ENCODE measurements around the gene LRRC18. TPM values are rescaled to one million over a fixed set of nuclear protein-coding genes. Genes with fewer than 3 reads are reported as not detected.

LRRC18 gene
- total RNA-seq (not detected), polyA plus RNA-seq (under 1 TPM in 1 of 3 donors, not detected in 2; 0.15 TPM)

- Histone ChIP-seq H3K27ac (no peak within 1 kb of the TSS), H3K9me3 (no peaks in the 10 kb centered on the region), H3K4me1 (no peaks in the 10 kb centered on the region), H3K27me3 (no peaks in the 10 kb centered on the region), H3K36me3 (no peaks in the 10 kb centered on the region), H3K4me3 (no peak within 1 kb of the TSS)
- intact Hi-C loops (cut with DNase I), result no loop called here
- WGBS, 2 donors, result 94% methylated on average over 2 of the region's 2 CpGs
- no peak for TF ChIP-seq POLR2AphosphoS5 (IDR thresholded peaks at IDR 0.05)
- TF ChIP-seq POLR2A (IDR thresholded peaks at IDR 0.05), result no peak
- TF ChIP-seq EP300 (IDR thresholded peaks at IDR 0.05), result no peak
- TF ChIP-seq CTCF (IDR thresholded peaks at IDR 0.05), result no peak
- no peak for DNase-seq
These were observed at the start of gene LRRC18 for GRCh38 chr10:48939790-48940325. Gene LRRC18, minus strand, starts transcription at chr10:48939840. Its CDS starts 25,685 bp downstream, at chr10:48914155.

GRCh38 chr10:48985621-48986158 lies 46.0 kb upstream of the LRRC18 start:
- intact Hi-C loops (cut with DNase I), result loop anchor here (10.0 kb wide), 1 partner anchor 529 kb away; no protein-coding TSS in a partner anchor
- Histone ChIP-seq H3K4me1 (peaks cover 0 to 5% (median 2%) of the 10 kb centered on the region in 4 donors), H3K4me3 (no peak overlapping the region), H3K9me3 (no peaks in the 10 kb centered on the region), H3K36me3 (no peaks in the 10 kb centered on the region), H3K27me3 (no peaks in the 10 kb centered on the region), H3K27ac (no peak overlapping the region)
- DNase-seq, result no peak
- TF ChIP-seq EP300 (IDR thresholded peaks at IDR 0.05), result no peak
- no peak for TF ChIP-seq POLR2A (IDR thresholded peaks at IDR 0.05)
- no peak for TF ChIP-seq CTCF (IDR thresholded peaks at IDR 0.05)
- TF ChIP-seq POLR2AphosphoS5 (IDR thresholded peaks at IDR 0.05), result no peak
- WGBS, 2 donors, result 90 to 93% methylated on average over 7 of the region's 7 CpGs

GRCh38 chr10:48983648-48984351 lies 44.2 kb upstream of the LRRC18 start:
- Histone ChIP-seq H3K4me3 (no peak overlapping the region), H3K27me3 (no peaks in the 10 kb centered on the region), H3K36me3 (no peaks in the 10 kb centered on the region), H3K27ac (no peak overlapping the region), H3K9me3 (no peaks in the 10 kb centered on the region), H3K4me1 (peaks cover 0 to 5% (median 2%) of the 10 kb centered on the region in 4 donors)
- intact Hi-C loops (cut with DNase I), result loop anchor here (5.0 to 10.0 kb wide), 2 partner anchors 179 to 531 kb away; no protein-coding TSS in a partner anchor
- TF ChIP-seq POLR2A (IDR thresholded peaks at IDR 0.05) (no peak), EP300 (IDR thresholded peaks at IDR 0.05) (no peak), CTCF (IDR thresholded peaks at IDR 0.05) (no peak), POLR2AphosphoS5 (IDR thresholded peaks at IDR 0.05) (no peak)
- no peak for DNase-seq
- WGBS, 2 donors, result 69 to 73% methylated on average over 5 of the region's 5 CpGs

GRCh38 chr10:48982584-48982983 lies 42.9 kb upstream of the LRRC18 start:
- no peaks in the 10 kb centered on the region for H3K9me3 ChIP-seq
- TF ChIP-seq CTCF (IDR thresholded peaks at IDR 0.05) (no peak), POLR2AphosphoS5 (IDR thresholded peaks at IDR 0.05) (no peak), POLR2A (IDR thresholded peaks at IDR 0.05) (no peak), EP300 (IDR thresholded peaks at IDR 0.05) (no peak)
- DNase-seq, result no peak
- no peak overlapping the region for H3K4me3 ChIP-seq
- no peak overlapping the region for H3K27ac ChIP-seq
- no peaks in the 10 kb centered on the region for H3K36me3 ChIP-seq
- intact Hi-C loops (cut with DNase I), result loop anchor here (5.0 to 10.0 kb wide), 2 partner anchors 180 to 532 kb away; no protein-coding TSS in a partner anchor
- 77 to 89% methylated on average over 5 of the region's 5 CpGs for WGBS, 2 donors
- no peaks in the 10 kb centered on the region for H3K27me3 ChIP-seq
- peaks cover 0 to 5% (median 2%) of the 10 kb centered on the region in 4 donors for H3K4me1 ChIP-seq

Measured in sigmoid colon (tissue), 7 donors.